ENCODE measurements around the gene VNN1.
"Not testable (repeated sequence)": the region's sequence is repeated elsewhere in the genome, so short reads cannot be mapped to it uniquely, and the experiment has no call there.

The VNN1 gene

DNA sequence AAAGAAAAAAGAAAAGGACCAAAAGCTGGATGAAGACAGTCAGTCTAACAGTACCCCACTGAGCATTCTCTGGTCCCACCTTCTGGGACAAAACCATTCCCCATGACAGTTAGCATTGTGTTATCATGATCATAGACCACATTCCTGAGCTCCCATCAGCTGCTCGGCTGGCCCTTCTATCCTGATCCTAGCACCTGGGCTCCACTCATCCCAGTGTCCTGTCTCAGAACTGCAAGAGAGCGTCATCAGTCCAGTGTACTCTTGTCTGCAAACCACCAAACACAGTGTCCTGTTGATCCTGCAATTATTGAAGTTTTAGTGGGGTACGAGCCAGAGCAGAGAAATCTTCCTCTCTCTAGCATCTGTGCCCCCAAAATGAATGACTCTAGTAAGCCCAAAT, 38.9 kb downstream of the VNN1 start:
- in situ Hi-C loops (cut with MboI; ENCODE audit: low sequenced_read_pairs) = no loop called here

DNA sequence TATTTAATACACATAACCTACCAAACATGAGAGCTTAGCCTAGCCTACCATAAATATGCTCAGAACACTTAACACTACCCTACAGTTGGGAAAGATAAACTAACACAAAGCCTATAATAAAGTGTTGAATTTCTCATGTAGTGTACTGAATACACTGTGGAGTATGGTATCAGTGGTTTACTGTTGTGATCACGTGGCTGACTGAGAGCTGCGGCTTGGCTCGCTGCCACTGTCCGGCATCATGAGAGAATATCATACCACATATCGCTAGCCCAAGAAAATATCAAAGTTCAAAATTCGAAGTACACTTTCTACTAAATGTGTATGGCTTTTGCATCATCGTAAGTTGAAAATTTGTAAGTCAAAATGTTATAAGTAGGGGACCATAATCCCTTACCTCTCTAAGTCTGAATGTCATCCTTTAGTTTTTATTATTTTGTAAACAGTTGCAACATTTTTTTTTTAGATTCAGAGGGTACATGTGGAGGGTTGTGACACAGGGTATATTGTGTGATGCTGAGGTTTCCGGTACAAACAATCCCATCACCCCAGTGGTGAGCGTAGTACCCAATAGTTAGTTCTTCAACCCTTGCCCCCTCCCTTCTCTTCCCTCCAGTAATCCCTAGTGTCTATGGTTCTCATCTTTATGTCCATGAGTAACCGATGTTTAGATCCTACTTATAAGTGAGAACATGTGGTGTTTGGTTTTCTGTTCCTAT, 40.3 kb downstream of the VNN1 start:
- in situ Hi-C loops (cut with MboI; ENCODE audit: low sequenced_read_pairs) = no loop called here

DNA sequence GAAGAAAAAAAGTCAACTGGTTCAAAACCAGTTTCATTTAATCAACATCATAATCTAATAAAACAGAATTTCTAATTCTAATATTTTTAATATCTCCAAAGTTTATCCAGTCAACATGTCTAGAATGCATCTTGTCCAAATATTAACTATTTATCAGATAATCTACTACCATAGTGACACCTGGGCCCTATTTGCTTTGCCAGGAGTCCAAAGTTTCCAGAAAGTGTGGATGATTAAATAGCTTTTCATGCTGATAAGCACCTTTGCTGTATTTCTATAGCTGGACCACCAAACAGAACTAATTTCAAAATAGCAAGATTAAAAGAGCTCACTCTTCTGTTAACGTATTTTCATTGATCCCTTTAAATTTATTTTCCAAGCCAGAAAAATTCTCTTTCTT, 42.6 kb downstream of the VNN1 start:
- in situ Hi-C loops (cut with MboI; ENCODE audit: low sequenced_read_pairs) = no loop called here

DNA sequence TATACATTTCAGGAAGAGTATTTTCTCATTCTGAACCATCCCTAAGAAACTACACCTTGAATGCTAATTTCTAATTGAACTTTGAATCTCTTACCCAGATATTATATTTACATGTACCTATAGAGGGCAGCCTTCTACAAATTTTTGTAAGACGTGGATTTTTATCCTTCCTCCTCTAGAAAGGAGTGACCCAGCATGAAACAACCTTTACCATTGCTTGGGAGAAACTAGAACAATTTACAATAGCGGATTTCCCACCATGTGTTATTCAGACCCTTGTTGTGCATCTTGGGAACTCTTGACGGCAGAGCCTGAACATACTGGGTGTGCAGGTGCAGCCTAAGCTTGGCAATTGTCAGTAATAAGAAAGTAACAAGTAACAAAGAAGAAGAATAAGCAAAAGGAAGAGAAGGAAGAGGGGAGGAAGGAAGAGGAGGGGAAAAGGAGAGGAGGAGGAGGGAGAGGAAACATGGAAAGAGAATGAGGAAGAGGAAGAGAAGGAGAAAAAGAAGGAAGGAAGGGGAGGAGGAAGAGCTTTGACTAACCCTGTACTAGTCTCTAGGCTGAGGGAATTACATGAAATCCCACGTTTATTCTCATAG, 44.1 kb downstream of the VNN1 start:
- in situ Hi-C loops (cut with MboI; ENCODE audit: low sequenced_read_pairs) = no loop called here

DNA sequence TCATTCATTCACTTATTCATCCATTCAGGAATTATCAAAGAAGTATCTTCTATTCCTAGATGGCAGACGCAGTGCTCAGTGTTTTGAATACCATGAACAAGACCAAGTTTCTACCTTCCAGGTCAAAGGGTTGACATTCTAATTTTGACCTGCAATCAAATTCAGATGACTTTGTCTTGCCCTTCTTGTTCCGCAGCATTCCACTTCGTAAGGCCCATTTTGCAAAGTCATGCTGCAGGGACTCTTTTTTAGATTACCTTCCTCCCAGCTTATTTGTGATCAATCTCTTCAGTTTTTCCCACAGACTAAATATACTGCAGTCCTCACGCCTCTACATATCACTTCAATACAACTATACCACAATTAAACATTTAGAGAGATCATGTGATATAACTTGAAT, 47.7 kb downstream of the VNN1 start:
- in situ Hi-C loops (cut with MboI; ENCODE audit: low sequenced_read_pairs) = no loop called here

DNA sequence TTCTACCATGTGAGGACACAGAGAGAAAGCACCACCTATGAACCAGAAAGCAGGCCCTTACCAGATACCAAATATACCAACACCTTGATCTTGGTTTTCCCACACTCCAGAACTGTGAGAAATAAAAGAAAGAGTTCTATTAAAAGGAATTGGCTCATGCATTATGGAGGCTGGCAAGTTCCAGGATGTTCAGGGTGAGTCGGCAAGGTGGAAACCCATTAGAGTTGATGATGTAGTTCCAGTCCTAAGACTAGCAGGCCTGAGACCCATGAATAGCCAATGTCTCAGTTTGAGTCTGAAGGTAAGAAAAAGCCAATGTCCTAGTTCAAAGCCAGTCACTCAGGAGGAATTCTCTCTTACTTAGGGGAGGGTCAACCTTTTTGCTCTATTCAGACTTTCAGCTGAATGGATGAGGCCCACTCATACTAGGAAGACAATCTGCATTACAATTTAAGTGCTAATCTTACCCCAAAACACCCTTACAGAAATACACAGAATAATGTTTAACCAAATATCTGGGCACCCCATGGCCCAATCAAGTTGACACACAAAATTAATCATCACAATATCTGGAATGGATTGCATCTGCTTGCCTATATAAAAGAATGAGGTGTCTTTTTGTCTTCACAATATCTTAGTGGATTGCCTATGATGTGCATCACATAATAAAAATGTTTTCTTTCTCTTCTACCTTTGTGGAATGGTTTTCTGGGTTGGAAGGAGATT, 49.4 kb downstream of the VNN1 start:
- in situ Hi-C loops (cut with MboI; ENCODE audit: low sequenced_read_pairs) = no loop called here

DNA sequence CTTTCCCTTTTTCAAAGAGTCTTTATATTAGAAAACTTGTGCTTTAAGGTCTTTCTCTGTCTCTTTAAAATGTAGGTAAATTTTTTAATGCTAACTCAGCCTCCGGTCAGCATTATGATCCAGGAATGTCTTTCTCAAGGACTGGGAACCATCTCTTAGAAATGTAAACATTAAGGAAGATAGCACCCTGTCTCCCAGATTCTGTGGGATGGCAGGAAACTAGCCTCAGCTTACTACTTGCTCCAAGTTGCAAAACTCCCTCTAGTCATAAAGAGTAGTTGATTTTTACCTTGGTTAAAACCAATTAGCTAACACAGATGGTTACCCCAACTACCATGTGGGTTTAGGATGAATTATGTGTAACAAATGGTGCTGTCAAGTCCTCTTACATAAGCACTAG, 50.2 kb downstream of the VNN1 start:
- in situ Hi-C loops (cut with MboI; ENCODE audit: low sequenced_read_pairs) = no loop called here

DNA sequence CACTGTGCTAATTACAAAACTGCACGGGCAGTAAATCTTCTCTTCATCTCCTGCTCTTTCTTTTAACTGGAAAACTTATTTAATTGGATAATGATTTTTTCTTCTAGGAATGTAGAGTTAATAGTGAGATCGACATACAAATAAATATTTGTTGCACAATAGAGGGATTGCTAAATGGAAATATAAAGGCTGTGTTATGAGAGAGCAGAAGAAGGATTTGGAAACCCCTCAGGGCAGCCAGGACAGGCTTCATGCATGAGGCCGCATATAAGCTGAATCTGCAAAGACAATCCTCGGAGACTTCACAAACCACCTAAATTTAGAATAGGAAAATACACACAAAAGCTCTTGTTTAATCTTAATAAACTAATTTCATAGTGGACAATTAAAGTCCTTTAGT, 51.9 kb downstream of the VNN1 start:
- in situ Hi-C loops (cut with MboI; ENCODE audit: low sequenced_read_pairs) = no loop called here

DNA sequence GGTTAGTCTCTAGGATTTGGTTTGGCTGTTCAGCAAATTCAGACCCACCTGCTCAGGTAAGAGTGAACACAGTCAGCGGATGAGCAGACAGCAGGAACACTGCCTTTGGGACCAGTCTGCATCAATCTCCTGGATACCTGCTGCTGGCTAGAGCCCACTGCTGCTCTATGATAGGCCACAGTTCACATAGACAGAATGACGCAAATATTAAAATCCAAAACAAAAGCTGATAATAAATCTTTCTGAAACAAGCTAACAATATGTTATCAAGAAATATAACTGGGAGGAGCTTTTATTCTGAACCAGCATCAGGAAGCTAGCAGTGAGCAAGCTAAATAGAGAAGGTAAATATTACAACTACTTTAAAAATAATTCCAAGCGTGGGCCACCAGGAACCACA, 54.8 kb downstream of the VNN1 start, which contains the start of gene TAAR1:
TSS of gene TAAR1 (minus strand) at position 101 of the 400 bp plus-strand sequence. CDS start 13,179 bp downstream, outside the sequence.
- in situ Hi-C loops (cut with MboI; ENCODE audit: low sequenced_read_pairs) = no loop called here

DNA sequence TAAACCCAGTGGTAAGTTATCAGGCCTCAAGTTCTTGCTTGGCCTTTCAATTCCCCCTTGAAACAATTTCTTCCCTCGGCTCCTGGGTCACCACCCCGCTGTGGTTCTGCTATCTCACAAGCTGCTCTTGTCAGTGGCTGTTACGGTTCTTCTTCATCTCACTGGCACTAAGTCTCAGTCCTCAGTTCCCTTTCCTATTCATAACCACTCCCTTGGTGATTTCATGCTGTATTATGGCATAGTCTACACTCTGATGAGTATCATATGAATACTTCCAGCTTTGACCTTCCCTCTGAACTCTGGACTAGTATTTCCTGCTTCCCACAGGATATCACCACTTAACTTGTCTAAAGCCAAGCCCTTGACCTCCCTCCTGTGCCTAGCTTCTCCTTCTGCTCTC, 62.8 kb downstream of the VNN1 start:
- in situ Hi-C loops (cut with MboI; ENCODE audit: low sequenced_read_pairs) = no loop called here

DNA sequence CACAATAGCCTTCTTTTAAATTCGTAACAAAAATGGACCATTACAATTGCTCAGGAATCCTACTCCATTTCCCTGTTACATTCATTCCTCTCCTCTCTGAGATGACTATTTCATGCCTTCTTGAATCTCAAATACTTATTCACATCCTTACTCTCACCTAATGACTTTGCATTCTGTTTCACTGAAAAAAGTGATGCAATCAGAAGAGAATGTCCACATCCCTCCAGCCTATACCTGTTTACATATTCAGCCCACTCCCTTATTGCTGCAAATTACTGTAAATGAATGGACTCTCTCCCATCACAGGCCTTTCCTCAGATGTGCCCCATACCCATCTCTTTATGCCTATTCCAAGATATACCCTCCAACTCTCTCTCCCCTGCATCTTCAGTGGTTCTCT, 63.4 kb downstream of the VNN1 start:
- in situ Hi-C loops (cut with MboI; ENCODE audit: low sequenced_read_pairs) = no loop called here

DNA sequence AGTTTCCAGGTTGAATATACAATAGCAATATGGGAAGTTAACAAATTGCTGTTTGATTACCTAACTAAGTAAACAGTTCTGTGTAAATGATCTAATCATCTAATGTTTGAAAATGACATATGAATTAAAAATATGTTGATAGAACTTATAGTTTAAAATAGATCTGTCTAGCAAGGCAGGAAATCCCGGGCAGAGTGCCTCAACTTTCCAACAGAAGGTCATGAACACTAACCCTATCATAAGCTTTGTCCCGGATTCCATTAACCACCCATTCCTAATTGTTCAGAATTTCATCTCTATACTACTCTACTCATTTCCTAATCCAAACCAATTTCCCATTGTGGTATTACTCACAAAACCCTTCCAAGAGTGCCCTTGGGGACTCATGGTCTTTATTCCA, 65.0 kb downstream of the VNN1 start:
- in situ Hi-C loops (cut with MboI; ENCODE audit: low sequenced_read_pairs) = no loop called here

DNA sequence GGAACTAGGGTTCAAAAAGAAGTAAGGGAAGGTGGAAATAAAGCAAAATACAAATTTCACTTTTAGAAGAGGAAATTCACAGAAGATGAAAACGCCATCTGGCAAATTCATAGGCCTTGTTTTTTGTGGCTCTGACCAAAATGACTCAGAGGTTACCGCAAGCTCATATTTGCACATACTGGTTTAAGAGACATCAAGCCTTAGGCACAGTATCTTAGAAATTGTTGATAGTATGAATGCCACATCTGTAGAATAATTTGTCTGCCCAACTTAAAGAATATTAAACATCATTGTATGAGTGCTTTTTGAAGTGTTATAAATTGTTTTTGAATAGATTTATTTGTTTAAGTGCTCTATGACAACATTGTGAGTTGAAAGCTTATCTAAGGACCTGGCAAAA, 65.5 kb downstream of the VNN1 start:
- in situ Hi-C loops (cut with MboI; ENCODE audit: low sequenced_read_pairs) = no loop called here

DNA sequence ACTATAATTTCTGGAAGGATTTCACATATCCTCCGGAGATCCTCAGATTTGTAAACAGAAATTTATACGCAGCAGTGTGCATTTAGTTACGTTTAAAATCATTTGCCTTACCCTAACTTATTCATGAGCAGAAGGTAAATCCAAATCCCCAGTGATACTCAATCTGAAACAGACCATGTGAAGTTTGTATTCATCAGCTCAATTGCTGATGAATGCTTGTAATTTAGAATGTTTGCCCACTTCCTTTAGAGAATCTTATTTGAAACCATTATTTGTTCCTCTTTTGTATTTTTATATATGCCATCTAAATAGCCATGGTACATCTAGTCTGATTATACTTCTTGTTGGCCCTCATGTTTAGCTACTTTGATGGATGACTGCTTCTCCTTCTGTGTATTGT, 70.3 kb downstream of the VNN1 start:
- in situ Hi-C loops (cut with MboI; ENCODE audit: low sequenced_read_pairs) = no loop called here

DNA sequence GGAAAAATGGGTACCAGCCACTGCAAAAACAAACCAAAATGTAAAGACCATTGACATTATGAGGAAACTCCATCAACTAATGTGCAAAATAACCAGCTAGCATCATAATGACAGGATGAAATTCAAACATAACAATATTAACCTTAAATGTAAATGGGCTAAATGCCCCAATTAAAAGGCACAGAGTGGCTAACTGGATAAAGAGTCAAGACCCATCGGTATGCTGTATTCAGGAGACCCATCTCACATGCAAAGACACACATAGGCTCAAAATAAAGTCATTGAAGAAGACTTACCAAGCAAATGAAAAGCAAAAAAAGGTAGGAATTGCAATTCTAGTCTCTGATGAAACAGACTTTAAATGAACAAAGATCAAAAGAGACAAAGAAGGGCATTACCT, 76.7 kb downstream of the VNN1 start:
- in situ Hi-C loops (cut with MboI; ENCODE audit: low sequenced_read_pairs) = not testable (repeated sequence)

DNA sequence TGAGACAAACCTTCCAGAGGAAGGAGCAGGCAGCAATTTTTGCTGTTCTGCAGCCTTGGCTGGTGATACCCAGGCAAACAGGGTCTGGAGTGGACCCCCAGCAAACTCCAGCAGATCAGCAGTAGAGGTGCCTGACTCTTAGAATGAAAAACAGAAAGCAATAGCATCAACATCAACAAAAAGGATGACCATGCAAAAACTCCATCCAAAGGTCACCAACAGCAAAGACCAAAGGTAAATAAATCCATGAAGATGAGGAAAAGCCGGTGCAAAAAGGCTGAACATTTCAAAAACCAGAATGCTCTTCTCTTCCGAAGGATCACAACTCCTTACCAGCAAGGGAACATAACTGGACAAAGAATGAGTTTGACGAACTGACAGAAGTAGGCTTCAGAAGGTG, 77.9 kb downstream of the VNN1 start:
- in situ Hi-C loops (cut with MboI; ENCODE audit: low sequenced_read_pairs) = not testable (repeated sequence)

DNA sequence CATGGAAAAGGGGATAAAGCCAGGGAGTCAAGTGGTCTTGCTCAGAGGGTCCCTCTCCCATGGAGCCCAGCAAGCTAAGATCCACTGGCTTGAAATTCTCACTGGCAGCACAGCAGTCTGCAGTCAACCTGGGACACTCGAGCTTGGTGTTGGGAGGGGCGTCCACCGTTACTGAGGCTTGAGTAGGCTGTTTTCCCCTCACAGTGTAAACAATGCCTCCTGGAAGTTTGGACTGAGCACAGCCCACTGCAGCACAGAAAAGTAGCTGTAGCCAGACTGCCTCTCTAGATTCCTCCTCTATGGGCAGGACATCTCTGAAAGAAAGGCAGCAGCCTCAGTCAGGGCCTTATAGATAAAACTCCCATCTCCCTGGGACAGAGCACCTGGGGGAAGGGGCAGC, 78.6 kb downstream of the VNN1 start:
- in situ Hi-C loops (cut with MboI; ENCODE audit: low sequenced_read_pairs) = not testable (repeated sequence)

DNA sequence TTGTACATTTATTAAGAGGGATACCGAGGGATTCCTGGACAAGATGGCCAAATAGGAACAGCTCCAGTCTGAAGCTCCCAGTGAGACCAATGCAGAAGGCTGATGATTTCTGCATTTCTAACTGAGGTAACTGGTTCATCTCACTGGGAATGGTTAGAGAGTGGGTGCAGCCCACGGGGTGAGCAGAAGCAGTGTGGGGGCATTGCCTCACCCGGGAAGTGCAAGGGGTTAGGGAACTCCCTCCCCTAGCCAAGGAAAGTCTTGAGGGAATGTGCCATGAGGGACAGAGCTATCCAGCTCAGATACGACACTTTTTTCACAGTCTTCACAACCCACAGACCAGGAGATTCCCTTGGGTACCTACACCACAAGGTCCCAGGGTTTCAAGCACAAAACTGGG, 79.1 kb downstream of the VNN1 start:
- in situ Hi-C loops (cut with MboI; ENCODE audit: low sequenced_read_pairs) = no loop called here

DNA sequence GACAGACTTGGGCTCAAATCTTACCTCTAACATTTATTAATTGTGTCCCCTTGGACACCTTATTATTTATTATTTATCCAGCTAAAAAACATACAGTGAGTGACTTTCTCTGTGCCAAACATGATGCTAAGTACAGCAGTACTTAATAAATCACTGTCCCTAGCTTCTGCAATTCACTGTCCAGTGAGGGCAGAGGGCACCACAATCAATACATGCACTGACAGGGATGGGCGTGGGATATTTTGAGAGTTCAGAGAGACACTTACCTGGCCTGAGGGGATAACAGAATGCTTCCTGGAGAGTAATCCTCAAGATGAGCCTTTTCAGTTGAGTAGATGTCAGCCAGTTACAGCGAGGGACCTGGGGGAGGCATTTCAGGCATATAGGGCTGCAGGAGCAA, 80.5 kb downstream of the VNN1 start:
- in situ Hi-C loops (cut with MboI; ENCODE audit: low sequenced_read_pairs) = no loop called here

Data from HL-60/S4 treated with retinoic acid at 250 ng/mL for 4 days and 3 days (cell line).